Kidney (tissue), 14 donors: ENCODE measurements around the gene CPXM2. TPM values are rescaled to one million over a fixed set of nuclear protein-coding genes. Genes with fewer than 3 reads are reported as not detected.

Source experiments
- DNase-seq, 5 donors: peaks; one replicate each; pipeline ENCODE4 v3.0.0-alpha.2; 2013 to 2020
- FAIRE-seq: peaks from 2 replicates; lab custom pipeline; 2012; peaks lifted over from hg19 to GRCh38; lab: Jason Lieb, UNC
- H3K27ac ChIP-seq, 2 donors: one replicate each; pipeline ENCODE4 v1.7.0; 2013; ENCODE audit warnings: low read depth in 2 of 2, low read length in 2 of 2, inconsistent platforms in 1 of 2
- H3K27me3 ChIP-seq: one replicate; pipeline ENCODE4 v1.7.1; 2013; ENCODE audit warnings: low read length, inconsistent platforms; ENCODE audit not compliant: control insufficient read depth, insufficient read depth
- H3K36me3 ChIP-seq, 3 donors: one replicate each; pipeline versions ENCODE4 v1.7.0 to v1.7.1; 2013; ENCODE audit warnings: low read length in 3 of 3, control low read depth in 1 of 3, inconsistent platforms in 1 of 3; ENCODE audit not compliant: insufficient read depth in 3 of 3, control insufficient read depth in 2 of 3
- H3K4me1 ChIP-seq, 3 donors: one replicate each; pipeline versions ENCODE4 v1.7.0 to v1.7.1; 2013; ENCODE audit warnings: low read length in 3 of 3, inconsistent platforms in 1 of 3, low read depth in 1 of 3; ENCODE audit not compliant: control insufficient read depth in 2 of 3, insufficient read depth in 2 of 3
- H3K4me3 ChIP-seq, 3 donors: one replicate each; pipeline versions ENCODE4 v1.7.0 to v1.8.1; 2013; ENCODE audit warnings: low read length in 3 of 3, control low read depth in 1 of 3, inconsistent platforms in 1 of 3
- H3K9ac ChIP-seq, 3 donors: one replicate each; pipeline versions ENCODE4 v1.7.0 to v1.7.1; 2013; ENCODE audit warnings: low read length in 3 of 3, control low read depth in 1 of 3, inconsistent platforms in 1 of 3
- H3K9me3 ChIP-seq, 3 donors: one replicate each; pipeline versions ENCODE4 v1.7.0 to v1.7.1; 2013; ENCODE audit warnings: low read length in 3 of 3, control low read depth in 1 of 3, inconsistent platforms in 1 of 3; ENCODE audit not compliant: control insufficient read depth in 2 of 3, insufficient read depth in 1 of 3
- CTCF ChIP-seq: IDR thresholded peaks from 3 replicates; pipeline ENCODE4 v1.5.1; 2012; ENCODE audit warnings: mild to moderate bottlenecking, moderate library complexity, borderline replicate concordance; ENCODE audit not compliant: insufficient read depth; ENCODE audit errors: extremely low read depth
- intact Hi-C: fragments of 100-400 bp; cut with DNase I; formaldehyde crosslinking; loops from one replicate; pipeline ENCODE4 v1.11.1; 2022
- polyA plus RNA-seq: library from polyadenylated mRNA; stranded (reverse); fragments of 350-450 nt; fragmentation: Illumina TruSeq; extraction: RNeasy Lipid Tissue Mini Kit (QIAGEN cat#74804); gene quantifications from one replicate; pipeline ENCODE4 v1.2.3, GENCODE V29; 2014; ENCODE audit warnings: low read depth, low replicate concordance; ENCODE audit not compliant: insufficient read depth
- total RNA-seq: library from RNA; stranded (reverse); fragmentation: NEBNext Ultra II Directional; extraction: Animal tissue kit (Norgen Biotek cat#: 25700); gene quantifications from one replicate; pipeline ENCODE4 v1.2.1, GENCODE V29; 2021
- donor health status: control.
- donor health status: control.
- donor health status: control.
- donor health status: control.
- donor health status: control.
- donor health status: DM: yes; HTN: yes; CAD: no.
- donor health status: Normal renal cell carcinoma (clear cell type).

CPXM2 gene
- total and polyA plus RNA-seq, 2 donors from 2014 or later: 18.1 to 18.5 TPM

GRCh38 chr10:123848564-123849457 is 42.8 kb downstream of the CPXM2 start:
- no peak for TF ChIP-seq CTCF
- DNase-seq (no peak), FAIRE-seq (no peak)
- intact Hi-C loops: no loop called here
- Histone ChIP-seq H3K9me3 (no peaks in the 10 kb centered on the region), H3K27ac (no peak overlapping the region), H3K4me1 (no peaks in the 10 kb centered on the region), H3K27me3 (no peaks in the 10 kb centered on the region), H3K9ac (no peak overlapping the region), H3K4me3 (no peak overlapping the region), H3K36me3 (no peaks in the 10 kb centered on the region)

GRCh38 chr10:123847686-123848432 is 43.7 kb downstream of the CPXM2 start:
- H3K27me3 ChIP-seq: no peaks in the 10 kb centered on the region
- no peaks in the 10 kb centered on the region for H3K9me3 ChIP-seq
- TF ChIP-seq CTCF: no peak
- no peaks in the 10 kb centered on the region for H3K36me3 ChIP-seq
- FAIRE-seq (no peak), DNase-seq (no peak)
- no peak overlapping the region for H3K9ac ChIP-seq
- intact Hi-C loops: no loop called here
- no peaks in the 10 kb centered on the region for H3K4me1 ChIP-seq
- no peak overlapping the region for H3K4me3 ChIP-seq
- no peak overlapping the region for H3K27ac ChIP-seq

- TF ChIP-seq CTCF: no peak
- Histone ChIP-seq H3K4me1 (no peaks in the 10 kb centered on the region), H3K27me3 (no peaks in the 10 kb centered on the region), H3K9ac (no peak overlapping the region), H3K4me3 (no peak overlapping the region), H3K9me3 (no peaks in the 10 kb centered on the region), H3K36me3 (no peaks in the 10 kb centered on the region), H3K27ac (no peak overlapping the region)
- FAIRE-seq (no peak), DNase-seq (no peak)
- intact Hi-C loops: no loop called here
These were observed 47.8 kb downstream of the CPXM2 start for GRCh38 chr10:123843835-123844234.
